Measurements from ENCODE around the gene GAS2L1.
"Not testable (repeated sequence)": the region's sequence is repeated elsewhere in the genome, so short reads cannot be mapped to it uniquely, and the experiment has no call there.

The GAS2L1 gene

DNA sequence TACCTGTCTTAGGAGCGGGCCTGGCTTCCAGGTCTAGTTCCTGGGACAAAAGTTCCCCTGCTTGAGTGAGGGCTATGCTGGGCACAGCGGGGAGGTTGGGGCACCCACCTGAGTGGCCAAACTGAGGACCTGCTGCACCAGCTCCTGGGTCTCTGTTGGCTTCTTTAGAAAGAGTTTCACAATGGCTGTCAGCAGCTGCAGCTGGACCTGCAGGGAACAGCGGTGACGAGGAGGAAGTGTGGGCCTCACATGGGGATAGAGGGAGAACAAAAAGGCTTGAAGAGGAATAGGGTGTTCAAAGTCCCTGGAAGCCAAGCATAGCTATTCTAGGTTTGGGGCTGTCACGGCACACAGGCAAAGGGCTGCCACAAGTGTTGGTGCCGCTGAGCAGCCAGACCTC is 35.7 kb downstream of the GAS2L1 start:
- no peak for DNase-seq (ENCODE audit: low spot score)

DNA sequence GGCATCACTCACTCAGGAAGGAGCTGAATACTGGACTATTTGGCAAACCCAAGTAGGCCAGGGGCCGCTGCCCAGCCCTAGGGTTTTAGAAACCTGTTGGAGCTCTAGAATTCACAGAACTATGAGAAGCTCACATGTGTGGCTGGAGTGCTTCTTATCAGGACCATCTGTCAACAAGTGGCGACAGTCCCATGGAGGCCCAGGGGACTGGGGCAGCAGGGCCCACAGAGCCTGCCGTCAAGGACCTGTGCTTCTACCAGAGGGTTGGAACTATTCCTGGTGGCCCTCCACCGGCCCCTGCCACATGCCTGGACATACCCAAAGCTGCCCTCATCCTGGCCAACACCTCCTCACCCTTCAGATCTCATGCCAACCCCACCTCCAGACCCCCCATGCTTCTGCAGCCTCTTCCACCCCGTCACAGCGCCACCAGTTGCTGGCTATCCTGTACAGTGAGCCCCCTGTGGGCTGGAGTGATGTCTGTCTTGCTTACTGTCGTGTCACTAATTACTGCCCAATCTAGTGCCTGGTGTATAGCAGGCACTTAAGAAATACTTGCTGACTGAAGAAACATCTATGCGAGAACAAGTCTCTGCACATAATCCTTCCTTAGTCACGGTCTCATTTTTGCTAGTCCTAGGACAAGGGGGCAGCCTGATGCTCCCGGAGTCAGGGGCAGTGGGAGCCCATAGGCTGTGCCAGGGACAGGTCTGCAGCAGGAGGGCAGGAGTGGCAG is 36.3 kb downstream of the GAS2L1 start:
- DNase-seq (ENCODE audit: low spot score) = no peak

DNA sequence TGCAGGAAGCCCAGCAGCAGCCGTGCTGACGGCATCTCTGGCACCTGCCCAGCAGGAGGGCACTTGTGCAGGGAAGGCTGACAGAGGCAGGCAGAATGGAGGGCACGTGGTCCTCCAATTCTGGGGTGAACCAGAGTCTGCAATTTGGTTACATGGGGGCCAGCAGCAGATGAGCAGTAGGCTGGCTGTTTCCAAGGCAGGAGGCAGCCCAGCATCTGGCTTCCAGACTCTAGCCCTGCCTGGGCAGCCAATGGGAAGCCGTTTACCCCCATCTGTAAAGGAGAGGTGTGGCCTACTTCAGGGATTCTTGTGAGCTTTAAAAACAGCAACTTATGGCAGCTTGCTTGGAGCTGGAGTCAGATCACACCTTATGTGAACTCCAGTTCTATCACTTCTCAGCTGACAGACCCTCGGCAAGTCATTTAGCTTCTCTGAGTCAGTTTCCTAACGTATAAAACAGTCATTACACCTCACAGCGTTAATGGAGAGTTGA is 36.9 kb downstream of the GAS2L1 start:
- DNase-seq (ENCODE audit: low spot score) = peak; percentile 84

DNA sequence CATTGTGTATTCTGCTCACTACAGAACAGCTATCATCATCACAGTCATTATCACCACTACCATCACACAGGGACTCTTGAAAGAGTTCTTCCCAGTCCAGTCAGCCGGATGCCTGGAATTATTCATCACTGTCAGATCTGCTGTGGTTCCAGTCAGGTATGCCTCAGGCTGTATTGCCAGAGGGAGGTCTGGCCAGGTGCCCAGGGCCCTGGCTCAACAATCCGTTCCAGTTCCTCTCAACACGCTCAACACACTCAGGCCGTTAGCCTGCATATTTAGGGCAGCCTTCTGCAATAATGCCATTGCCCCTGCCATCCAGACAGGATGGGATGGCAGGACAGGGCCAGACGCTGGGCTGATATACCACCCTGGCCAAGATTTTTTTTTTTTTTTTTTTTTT is 37.7 kb downstream of the GAS2L1 start:
- DNase-seq (ENCODE audit: low spot score) = peak; percentile 88

DNA sequence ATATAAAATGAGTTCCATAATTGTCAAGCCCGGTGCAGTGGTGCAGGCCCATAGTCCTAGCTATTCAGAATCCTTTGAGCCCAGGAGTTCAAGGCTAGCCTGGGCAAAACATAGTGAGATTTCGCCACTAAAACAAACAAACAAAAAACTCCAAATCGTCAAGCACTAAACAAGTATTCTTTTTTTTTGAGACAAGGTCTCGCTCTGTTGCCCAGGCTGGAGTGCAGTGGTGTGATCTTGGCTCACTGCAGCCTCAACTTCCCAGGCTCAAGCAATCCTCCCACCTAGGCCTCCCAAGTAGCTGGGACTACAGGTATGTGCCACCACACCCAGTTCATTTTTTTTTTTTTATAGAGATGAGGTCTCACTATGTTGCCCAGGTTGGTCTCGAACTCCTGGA is 38.4 kb downstream of the GAS2L1 start:
- not testable (repeated sequence) for DNase-seq (ENCODE audit: low spot score)

DNA sequence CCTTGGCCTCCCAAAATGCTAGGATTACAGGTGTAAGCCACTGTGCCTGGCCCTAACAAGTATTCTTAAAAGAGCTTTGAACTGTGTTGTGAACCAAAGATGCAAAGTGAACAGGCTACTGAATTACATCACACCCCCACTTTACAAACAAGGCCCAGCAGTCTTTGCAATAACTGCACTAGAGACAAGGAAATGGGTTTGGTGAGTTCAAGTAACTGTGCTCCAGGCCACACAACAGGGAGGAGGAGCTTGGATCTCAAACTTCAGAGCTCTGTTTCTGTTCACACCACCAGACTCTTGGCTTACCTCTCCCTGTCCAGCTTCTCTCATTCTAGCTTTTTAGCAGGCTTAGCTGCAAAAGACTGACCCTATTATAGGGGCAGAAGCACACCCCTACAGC is 39.5 kb downstream of the GAS2L1 start:
- DNase-seq (ENCODE audit: low spot score) = no peak

DNA sequence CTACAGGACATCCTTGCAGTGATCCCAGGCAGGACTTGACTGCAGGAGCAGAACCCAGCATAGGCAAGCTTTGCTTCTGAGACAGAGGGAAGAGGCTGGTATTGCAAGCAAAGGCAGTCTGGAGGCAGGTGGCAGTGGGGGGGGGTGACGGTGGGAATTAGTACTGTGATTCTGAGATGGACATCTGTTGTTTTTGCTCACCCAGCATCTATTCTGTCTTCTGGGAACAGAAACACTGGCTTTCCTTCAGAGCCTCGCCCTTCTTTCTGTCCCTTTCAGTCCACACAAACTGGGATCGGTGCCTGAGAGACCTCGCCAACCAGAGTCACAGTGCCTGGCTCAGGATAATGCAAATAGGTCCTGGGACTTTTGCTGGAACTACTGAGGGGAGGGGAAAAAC is 40.2 kb downstream of the GAS2L1 start:
- no peak for DNase-seq (ENCODE audit: low spot score)

DNA sequence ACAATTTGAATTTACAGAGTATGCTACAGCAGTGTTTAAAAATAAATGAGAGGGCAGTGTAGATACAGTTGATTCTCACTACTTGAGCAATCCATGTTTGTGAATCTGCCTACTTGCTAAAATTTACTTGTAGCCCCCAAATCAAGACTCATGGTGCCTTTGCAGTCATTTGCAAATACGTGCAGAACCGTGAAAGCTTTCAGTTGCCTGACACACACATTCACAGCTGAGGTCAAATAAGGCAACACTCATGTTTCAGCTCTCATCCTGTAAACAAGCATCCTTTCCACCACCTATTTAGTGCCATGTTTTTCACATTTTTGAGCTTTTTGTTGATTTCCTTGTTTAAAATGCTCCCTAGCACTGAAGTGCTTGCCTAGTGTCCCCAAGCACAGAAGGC is 41.6 kb downstream of the GAS2L1 start:
- no peak for DNase-seq (ENCODE audit: low spot score)

DNA sequence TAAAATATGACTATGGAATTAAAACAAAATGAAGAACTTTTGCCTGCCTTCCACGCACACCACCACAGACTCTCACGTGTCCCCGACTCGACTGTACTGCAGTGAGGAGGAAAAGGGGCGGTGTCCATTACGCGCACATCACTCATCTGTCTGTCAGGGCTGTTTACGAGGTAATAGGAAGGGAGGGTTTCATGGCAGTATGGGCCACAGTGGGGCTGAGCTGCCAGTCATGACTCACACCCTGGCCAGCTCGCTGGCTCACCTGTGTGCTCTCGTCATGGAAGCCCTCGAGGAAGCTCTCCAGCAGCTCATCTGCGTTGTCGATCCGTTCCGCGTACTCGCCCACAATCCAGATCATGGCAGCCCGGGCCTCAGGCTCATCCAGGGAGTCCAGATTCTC is 42.5 kb downstream of the GAS2L1 start:
- no peak for DNase-seq (ENCODE audit: low spot score)

DNA sequence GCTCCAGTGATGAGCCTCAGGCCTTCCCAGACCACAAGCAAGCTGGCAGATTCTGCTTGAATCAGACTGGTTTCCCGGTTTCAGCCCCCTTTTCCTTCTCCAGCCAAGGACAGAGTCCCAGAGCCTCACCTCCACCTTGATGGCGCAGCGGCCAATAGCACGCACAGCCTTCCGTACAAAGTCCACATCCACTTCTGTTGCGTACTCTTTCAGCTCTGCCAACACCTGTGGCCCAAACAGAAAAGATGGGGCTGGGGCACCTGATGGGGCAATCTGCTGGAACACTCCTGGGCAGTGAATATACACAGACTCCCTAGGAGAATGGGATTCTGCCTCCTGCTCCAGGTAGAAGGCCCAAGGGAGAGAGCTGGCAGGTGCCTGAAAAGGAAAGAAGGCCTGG is 44.6 kb downstream of the GAS2L1 start:
- DNase-seq (ENCODE audit: low spot score) = no peak

DNA sequence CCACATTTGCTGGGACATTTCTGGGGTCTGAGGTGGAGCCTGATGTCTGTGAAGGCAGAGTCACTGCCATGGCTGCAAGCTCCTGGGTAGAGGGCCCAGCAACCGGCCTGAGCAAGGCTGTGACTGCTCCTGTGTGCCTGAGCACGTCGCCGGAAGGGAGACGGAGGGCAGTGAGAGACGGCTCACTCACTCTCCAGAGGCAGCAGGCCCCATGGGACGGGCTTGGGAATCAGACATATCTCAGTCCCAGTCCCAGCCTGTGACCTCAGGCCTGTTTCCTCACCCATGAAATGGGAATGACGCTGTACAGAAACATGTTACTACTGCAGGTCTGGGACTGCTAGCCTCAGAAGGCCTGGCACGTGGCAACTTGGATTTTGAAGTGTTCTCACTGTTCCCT is 45.4 kb downstream of the GAS2L1 start:
- no peak for DNase-seq (ENCODE audit: low spot score)

DNA sequence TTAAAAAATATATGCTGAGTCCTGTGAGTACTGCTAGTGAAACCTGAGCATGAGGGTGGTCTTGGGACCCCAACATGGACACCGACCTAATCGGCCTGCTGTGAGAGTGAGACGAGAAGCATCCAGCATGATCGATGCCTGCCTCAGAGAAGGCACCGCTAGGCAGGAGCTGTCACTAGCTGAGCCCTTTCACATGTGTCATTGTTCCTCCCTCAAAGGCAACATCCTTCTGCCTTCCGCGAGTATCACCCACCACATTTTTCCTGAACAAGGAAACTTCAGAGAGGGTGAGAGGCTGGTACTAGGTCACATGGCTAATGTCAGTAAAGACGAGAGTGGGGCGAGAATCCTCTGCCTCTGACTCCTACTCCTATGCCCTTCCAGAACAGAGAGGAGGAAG is 46.3 kb downstream of the GAS2L1 start:
- DNase-seq (ENCODE audit: low spot score) = no peak

DNA sequence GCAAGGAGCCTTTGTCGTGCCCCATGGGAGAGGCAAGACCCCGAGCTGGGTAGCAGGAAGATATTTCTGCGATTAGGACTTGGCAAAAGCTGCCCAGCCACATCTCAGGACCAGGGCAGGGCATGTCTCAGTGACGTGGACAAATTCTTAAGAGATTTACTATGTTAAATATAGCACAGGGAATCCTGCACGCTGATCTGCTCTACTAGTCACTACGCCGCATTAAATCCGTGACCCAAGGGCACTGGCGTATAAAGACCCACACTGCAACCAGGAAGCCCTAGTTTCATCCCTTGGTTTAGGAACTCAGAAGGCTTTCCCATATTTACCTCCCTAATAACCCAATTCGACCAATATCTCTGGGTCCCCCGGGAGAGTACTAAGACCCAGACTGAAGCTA is 46.8 kb downstream of the GAS2L1 start:
- no peak for DNase-seq (ENCODE audit: low spot score)

DNA sequence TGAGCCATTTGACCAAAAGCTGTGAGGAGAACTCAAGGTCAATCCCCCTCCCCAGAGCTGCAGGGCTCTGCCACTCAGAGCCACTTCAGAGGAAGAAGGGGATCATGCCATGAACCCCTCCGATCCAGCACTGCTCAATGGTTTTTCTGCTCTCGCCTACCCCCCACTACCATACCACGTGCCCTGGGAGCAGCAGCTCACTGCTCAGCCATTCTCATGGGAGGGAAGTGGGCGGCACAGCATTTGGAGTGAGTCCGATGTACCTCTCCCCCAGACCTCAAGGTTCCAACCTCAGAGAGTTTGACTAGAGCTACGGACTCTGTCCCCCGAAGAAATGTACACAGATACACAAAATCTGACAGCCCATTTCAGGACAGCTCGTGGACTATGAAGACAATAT is 47.4 kb downstream of the GAS2L1 start:
- DNase-seq (ENCODE audit: low spot score) = no peak

DNA sequence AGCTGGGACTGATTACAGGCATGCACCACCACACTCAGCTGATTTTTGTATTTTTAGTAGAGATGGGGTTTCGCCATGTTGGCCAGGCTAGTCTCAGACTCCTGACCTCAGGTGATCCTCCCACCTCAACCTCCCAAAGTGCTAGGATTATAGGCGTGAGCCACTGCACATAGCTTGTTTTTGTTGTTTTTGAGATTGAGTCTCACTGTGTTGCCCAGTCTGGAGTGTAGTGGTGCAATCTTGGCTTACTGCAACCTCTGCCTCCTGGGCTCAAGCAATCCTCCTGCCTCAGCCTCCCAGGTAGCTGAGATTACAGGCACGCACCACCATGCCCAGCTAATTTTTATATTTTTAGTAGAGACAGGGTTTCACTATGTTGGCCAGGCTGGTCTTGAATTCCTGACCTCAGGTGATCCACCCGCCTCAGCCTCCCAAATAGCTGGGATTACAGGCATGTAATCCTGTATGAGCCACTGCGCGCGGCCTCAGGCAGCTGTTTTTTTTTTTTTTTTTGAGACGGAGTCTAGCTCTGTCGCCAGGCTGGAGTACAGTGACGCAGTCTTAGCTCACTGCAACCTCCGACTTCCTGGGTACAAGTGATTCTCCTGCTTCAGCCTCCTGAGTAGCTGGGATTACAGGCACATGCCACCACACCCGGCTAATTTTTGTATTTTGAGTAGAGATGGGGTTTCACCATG is 50.9 kb downstream of the GAS2L1 start:
- DNase-seq (ENCODE audit: low spot score) = not testable (repeated sequence)

DNA sequence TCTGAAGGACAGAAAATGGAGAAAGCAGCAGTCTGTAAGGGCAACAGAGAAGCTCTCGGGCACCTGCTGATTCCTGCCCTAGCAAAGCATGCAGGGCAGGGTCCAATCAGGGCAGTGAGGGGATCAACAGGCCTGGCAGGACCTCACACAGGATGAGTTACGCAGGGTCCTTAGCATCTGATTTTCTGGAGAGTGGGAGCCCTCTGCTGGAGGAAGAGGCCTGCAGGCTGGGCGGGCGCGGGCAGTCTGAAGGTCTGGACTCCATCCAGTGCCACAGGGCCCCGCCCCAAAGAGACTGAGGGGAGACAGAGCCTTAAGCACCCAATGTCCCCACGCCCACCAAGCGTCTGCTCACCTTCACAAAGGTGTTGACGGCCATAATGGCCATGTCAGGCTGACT is 53.0 kb downstream of the GAS2L1 start:
- peak; percentile 74 for DNase-seq (ENCODE audit: low spot score)

All from GM03348 (cell line).